AG08395 (cell line): ENCODE results near the gene CAMKMT.

Source experiments
- DNase-seq: peaks from one replicate; pipeline ENCODE4 v3.0.0; 2012; ENCODE audit warnings: mixed read lengths, low spot score

The CAMKMT gene

DNA sequence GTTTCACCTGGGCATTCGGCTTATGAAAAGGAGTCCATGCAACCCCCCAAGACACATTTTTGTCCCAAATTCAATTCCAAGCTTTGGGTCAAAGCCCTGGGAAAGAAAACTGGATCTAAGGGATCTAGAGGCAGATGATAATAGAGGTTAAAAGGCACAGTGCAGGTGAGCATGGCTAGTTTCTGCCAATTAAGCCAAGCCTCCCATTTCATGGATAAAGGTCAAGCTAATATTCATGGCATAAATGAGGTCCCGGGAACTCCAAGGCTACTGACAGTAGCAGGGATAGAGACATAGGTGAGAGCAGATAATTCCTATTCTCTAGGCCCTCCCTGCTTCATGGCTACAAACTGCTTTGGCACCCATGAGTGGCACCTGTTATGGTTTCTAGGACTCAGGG, 83.1 kb downstream of the CAMKMT start:
- no peak for DNase-seq

DNA sequence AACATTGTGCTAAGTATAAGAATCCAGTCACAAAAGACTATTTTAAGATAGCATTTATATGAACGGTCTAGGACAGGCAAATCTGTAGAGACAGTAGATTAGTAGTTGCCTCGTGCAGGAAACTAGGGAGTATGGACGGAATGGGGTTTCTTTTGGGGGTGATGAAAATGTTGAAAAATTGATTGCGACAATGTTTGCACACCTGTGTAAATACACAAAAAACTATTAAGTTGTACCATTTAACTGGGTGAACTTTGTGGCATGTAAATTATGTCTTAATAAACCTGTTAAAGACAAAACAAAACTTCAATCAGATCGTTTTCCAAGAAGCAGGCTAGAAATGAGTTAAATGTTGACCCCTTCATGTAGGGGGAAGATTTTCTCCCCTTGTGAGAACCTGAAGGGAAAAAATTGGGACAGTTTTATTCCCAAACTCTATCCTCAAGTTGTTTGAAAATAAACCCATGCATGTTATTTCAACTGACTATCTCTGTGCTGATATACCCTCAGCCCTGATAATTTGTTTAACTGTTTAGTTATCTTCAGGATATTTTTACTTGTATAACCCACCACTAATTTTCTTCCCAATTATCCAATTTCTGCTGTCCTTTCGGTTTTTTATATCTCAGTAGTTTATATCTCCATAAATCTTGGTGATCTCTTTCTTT, 87.2 kb downstream of the CAMKMT start:
- no peak for DNase-seq

- DNase-seq, result no peak
Observed at GRCh38 chr2:44450082-44450481, 88.3 kb downstream of the CAMKMT start.

DNA sequence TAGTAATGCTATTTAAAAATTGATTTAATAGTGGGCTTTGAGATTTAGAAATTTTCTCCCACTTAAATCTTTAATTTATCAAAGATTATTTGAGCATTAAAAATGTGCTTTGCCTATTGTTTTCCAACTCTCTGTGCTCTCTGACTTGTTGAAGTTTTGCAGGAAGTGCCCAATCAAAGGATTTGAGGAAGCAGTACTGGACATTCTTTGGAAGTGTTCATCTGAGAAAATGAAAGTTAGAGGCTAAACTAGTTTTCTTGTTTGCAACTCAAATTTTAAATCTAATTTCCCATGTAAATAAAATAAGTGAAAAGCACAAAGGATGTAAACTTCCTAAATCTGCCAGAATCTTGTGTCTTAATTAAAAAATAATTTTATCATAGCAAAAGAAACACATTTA, 89.1 kb downstream of the CAMKMT start:
- DNase-seq, result no peak

DNA sequence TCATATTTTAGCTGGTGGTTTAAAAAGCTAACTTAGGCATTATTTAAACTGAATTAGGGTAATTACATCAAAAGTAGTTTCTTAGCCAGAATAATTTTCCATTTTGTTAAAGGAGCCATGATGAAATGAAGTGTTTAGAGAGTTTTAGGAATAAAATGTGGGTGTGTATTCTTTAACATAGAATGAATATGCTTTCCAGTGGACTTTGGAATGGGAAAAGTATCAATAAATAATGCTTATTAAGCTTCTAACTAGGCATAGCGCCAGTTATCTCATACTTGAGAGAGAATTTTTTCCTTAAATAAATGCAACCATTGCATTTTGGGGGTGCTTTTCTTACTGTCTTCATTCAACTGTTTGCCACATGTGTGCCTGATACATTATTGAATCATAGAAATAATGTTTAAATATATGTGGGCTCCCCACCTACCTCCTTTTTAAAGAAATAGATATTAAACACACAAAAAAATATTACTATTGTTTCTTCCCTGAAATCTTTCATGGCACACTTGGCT, 90.4 kb downstream of the CAMKMT start:
- DNase-seq, result no peak

- no peak for DNase-seq
Observed at GRCh38 chr2:44453259-44453658, 91.5 kb downstream of the CAMKMT start.

DNA sequence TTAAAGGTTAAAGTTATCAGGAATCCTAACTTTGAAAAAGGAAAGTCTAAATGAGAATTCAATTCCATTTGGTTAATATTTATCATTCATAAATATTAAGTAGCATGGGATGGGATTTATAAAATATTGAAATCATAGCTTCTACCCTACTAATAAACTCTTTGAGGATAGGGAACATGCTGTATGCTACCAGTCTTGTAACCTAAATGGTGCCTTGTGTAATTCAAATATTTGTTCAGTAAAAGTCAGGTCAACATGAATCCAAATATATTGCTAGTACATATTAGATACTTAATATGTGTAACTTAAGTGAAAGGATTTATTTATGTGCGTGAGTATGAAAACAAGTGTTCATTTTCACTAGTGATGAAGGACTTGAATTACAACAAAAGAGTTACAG, 94.1 kb downstream of the CAMKMT start:
- DNase-seq, result no peak

DNA sequence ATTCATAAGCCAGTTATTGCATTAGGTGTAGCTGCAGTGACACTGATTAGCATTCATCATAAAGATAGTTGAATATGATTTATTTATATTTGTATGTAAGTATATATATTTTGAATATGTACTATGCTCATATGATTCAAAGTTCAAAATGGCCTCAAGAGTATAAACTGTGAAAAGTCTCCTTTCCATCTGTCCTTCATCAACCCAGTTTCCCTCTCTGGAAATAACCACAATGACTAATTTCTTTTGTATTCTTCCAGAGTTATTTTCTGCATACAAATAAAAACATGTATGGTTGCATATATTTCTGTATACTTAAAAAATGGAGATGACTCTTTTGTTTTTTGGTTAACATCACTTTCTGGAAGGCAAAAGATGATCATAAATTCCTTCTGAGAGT, 95.2 kb downstream of the CAMKMT start:
- DNase-seq, result peak; percentile 6

DNA sequence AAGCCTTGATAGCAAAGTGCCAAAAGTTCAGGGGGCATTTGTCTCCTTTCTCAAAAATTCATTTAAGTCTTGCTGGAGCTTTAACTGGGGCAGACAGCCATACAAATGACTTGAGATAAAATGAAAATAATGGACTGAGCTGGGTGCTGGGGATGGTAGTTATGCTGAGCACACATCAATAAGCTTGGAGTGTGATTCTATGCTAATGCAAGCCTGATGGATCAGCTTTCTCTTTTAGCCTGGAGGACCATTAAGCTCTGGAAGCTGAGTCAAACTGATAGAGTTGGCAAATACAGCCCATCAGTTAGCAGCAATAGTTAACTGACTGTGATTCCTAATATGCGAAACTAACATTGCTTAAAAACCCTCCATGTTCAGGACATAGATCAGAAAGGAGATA, 98.0 kb downstream of the CAMKMT start:
- no peak for DNase-seq

- no peak for DNase-seq
Observed at GRCh38 chr2:44462934-44463849, 101.4 kb downstream of the CAMKMT start.

DNA sequence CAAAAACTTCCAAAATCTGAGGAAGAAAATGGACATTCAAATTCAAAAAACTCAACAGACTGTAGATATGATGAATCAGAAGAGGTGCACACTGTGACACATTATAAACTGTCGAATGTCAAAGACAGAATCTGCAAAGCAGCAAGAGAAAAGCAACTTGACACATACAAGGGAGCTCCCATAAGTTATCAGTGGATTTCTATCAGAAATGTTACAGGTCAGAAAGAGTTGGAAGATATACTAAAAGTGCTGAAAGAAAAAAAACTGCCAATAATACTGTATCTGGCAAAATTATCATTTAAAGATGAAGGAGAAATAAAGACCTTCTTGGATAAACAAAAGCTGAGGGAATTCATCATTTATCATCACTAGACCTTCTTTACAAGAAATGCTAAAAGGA, 102.7 kb downstream of the CAMKMT start:
- no peak for DNase-seq

DNA sequence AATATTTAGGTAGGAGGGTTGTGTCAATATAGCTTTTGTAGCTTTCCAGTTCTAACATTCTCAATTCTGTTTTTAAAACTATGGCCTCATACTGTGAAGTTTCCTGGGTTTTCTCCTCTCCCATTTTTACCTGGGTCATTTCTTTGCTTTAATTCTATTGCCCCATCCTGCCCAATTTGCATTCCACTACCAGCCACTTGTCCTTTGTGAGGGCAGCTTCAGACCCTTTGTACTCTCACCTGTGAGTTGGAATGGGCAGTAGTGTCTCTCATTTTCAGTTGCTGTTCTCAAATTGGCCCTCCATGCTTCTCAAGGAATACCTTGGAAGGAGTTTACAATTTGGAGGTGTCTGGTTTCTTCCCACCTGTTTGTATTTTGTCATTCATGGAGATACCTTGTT, 108.4 kb downstream of the CAMKMT start:
- no peak for DNase-seq

DNA sequence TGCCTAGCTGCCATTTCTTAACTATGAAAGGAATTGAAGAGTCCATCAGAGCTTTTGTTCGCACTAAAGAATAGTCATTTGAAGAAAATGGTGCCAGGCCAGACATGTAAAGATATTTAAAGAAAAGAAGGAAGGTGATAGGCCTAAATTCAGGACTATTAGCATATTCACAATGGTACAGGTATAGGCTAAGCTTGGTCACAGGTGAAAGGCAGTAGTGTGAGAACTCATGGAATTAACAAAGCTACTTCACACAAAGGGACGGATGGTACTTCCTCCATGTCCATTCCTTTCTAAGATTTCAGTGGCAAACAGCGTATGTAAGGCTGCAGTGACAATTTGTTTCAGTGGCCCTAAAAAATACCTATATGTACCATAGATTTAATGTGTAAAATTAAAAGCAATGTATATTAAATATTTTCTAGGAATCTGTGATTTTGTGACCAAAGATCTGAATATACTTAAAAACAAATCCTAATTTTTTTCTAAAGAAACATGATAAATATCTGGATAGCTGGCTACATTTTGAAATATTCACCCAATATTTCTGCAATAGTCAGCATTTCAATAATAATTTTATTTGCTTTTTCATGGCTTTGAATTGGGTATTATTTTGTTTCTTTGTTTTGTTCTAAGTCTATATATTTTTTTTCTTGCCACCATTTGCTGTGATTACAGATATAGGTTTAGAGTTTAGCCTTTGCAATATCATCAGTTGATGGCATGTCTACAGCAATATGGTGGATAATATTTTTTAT, 116.1 kb downstream of the CAMKMT start:
- DNase-seq, result no peak

- DNase-seq, result peak; percentile 81
Observed at GRCh38 chr2:44479127-44479887, 117.6 kb downstream of the CAMKMT start.

GRCh38 chr2:44480068-44480467, 118.3 kb downstream of the CAMKMT start:
- DNase-seq, result no peak

GRCh38 chr2:44487052-44487451, 125.3 kb downstream of the CAMKMT start:
- DNase-seq, result no peak

DNA sequence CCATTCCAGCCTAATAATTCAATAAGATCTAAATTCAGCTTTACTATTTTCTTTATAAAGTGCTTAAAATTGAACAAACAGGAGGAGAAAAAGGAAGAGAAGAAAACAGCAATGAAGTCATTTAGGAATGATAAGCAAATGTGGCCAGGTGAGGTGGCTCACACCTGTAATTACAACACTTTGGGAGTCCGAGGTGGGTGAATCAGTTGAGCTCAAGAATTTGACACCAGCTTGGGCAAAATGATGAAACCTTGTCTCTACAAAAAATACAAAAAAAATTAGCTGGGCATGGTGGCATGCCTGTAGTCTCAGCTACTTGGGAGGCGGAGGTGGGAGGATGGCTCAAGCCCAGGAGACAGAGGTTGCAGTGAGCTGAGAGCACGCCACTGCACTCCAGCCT, 129.0 kb downstream of the CAMKMT start:
- DNase-seq, result no peak

DNA sequence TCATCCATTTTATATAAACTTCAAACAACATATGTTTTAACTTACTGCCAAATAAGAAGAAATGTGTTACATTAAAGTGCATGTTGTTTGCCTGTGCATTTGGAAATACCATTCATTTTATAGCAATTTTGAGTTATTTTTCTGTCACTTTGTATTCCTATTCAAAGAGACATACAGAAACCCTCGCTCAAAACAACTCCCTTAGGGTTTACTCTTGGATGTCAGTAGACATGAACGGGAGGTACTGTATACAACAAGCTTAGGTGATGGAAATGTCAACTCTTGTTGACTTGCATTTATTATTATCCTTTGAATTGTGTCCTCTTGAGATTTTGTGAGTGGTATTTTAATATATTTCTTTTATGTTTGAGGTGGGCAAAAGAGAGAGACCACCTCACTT, 132.3 kb downstream of the CAMKMT start:
- DNase-seq, result no peak

DNA sequence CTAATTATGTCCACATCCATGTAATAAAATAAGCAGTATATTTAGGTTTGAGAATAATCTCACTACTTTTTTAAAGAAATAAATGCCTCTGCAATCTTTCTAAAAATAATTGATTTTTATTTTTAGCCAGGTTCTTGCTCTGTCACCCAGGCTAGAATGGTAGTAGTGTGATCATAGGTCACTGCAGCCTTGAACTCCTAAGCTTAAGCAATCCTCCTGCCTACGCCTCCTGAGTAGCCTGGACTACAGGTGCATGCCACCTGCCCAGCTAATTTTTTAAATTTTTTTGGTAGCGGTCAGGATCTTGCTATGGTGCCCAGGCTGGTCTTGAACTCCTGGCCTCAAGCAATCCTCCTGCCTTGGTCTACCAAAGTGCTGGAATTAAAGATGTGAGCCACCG, 133.3 kb downstream of the CAMKMT start:
- DNase-seq, result no peak

- DNase-seq, result no peak
Observed at GRCh38 chr2:44495544-44495943, 133.8 kb downstream of the CAMKMT start.

DNA sequence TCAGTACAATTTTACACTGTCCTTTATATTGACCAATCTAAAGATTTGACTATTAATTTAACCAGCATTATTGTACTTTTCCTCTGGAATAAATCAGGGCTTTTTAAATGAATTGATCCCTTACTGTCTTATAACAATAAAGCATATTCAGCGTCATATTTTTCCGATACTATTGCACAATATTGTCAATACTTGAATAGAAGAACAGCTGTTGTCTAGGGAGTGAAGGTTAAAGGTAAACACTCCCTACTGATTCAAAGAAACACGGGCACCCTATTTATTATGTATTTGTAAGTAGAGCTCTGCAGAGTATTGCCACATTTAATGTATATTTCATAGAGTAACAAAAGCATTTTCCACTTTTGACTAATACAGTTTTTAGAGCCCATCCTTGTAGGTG, 134.4 kb downstream of the CAMKMT start:
- DNase-seq, result no peak

- DNase-seq, result no peak
Observed at GRCh38 chr2:44498551-44498950, 136.8 kb downstream of the CAMKMT start.
